ENCODE measurements around the gene KRTAP4-6.

DNA sequence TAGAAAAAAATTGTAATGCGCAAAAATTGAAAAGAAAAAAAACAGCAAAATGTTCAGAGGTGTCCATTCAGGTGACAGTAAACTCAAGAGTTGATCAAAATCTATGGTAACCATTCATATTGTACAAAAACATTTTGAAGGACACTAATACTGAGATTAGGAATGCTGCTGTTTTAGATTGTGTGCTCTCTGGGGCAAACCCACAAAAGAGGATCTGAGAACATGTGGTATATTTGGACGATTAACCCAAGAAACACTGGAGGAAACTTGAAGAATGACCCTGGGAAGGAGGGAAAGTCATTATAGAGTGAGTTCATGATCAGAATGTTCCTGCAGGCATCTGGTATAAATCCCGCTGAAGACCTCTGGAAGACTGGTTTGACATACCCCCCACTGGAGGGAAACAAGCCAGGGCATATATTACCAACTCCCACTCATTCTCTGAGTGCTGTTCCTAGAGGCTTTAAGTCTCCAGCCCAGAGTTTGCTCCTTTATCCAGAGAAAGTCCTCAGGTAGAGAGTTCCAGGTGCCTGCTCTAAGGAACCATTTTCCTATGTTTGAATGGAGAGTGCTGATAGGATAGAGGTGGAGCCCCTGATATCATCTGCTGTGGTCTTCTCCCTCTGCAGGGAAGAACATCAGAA lies 36.5 kb upstream of the KRTAP4-6 start:
- TF ChIP-seq, protein P1, sequence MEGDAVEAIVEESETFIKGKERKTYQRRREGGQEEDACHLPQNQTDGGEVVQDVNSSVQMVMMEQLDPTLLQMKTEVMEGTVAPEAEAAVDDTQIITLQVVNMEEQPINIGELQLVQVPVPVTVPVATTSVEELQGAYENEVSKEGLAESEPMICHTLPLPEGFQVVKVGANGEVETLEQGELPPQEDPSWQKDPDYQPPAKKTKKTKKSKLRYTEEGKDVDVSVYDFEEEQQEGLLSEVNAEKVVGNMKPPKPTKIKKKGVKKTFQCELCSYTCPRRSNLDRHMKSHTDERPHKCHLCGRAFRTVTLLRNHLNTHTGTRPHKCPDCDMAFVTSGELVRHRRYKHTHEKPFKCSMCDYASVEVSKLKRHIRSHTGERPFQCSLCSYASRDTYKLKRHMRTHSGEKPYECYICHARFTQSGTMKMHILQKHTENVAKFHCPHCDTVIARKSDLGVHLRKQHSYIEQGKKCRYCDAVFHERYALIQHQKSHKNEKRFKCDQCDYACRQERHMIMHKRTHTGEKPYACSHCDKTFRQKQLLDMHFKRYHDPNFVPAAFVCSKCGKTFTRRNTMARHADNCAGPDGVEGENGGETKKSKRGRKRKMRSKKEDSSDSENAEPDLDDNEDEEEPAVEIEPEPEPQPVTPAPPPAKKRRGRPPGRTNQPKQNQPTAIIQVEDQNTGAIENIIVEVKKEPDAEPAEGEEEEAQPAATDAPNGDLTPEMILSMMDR (IDR thresholded peaks at IDR 0.05; ENCODE audit: insufficient read depth, low read length, poor library complexity, severe bottlenecking) = no peak
- no peak for TF ChIP-seq EZH2phosphoT487 (conservative IDR thresholded peaks at IDR 0.05; ENCODE audit: low read length)
